ENCODE measurements around the gene DNAAF5.
"Not testable (repeated sequence)": the region's sequence is repeated elsewhere in the genome, so short reads cannot be mapped to it uniquely, and the experiment has no call there.

DNAAF5 gene

DNA sequence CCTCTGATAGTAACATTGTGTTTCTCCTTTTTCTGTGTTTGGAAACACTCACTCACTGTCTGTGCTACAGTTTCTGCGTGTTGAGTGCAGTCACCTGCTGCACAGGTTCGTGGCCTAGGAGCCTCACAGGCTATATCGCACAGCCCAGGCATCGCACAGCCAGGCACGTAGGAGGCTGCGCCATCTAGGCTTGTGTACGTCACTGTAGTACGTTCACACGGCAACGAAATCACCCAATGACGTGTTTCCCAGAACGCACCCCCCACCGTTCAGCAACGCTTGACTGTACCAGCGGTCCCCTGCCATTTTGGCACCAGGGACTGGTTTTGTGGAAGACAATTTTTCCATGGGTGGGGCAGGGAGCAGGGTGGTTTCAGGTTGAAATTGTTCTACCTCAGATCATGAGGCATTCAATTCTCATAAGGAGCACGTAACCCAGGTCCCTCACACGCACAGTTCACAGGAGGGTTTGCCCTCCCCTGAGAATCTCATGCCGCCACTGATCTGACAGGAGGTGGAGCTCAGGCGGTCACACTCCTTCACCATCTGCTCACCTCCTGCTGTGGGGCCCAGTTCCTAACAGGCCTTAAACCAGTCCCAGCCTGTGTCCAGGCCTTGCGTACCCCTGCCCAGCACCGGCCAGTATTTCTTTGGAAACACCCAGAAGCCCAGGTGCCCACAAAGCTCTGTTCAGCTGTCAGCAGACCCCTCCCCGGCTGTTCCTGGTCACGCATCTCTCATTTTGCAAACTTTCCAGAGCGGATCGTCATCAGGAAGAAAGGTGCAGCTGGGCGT, 23.8 kb downstream of the DNAAF5 start:
- no peak overlapping the region for H3K27ac ChIP-seq
- TF ChIP-seq, protein P1, sequence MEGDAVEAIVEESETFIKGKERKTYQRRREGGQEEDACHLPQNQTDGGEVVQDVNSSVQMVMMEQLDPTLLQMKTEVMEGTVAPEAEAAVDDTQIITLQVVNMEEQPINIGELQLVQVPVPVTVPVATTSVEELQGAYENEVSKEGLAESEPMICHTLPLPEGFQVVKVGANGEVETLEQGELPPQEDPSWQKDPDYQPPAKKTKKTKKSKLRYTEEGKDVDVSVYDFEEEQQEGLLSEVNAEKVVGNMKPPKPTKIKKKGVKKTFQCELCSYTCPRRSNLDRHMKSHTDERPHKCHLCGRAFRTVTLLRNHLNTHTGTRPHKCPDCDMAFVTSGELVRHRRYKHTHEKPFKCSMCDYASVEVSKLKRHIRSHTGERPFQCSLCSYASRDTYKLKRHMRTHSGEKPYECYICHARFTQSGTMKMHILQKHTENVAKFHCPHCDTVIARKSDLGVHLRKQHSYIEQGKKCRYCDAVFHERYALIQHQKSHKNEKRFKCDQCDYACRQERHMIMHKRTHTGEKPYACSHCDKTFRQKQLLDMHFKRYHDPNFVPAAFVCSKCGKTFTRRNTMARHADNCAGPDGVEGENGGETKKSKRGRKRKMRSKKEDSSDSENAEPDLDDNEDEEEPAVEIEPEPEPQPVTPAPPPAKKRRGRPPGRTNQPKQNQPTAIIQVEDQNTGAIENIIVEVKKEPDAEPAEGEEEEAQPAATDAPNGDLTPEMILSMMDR (IDR thresholded peaks at IDR 0.05), result no peak
- TF ChIP-seq ZFX (IDR thresholded peaks at IDR 0.05; ENCODE audit: borderline replicate concordance), result no peak

DNA sequence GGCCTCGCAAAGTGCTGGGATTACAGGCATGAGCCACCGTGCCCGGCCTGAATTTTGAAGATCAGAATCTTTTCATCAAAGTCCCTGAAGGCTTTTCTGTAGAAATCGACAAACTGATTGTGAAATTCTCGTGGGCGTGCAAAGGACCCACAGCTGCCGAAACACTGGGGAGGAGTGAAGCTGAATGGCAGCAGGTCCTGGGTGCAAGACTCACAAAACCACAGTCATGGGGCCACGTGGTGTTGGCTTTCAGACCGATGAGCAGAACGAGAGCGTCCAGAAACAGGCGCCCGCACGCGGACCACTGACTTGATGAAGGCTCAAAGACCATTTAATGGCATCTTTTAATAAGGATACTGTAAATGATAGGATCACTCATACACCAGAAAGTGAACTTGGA, 25.3 kb downstream of the DNAAF5 start:
- TF ChIP-seq, protein P1 (IDR thresholded peaks at IDR 0.05), result no peak
- no peak for TF ChIP-seq ZFX (IDR thresholded peaks at IDR 0.05; ENCODE audit: borderline replicate concordance)
- H3K27ac ChIP-seq, result no peak overlapping the region

DNA sequence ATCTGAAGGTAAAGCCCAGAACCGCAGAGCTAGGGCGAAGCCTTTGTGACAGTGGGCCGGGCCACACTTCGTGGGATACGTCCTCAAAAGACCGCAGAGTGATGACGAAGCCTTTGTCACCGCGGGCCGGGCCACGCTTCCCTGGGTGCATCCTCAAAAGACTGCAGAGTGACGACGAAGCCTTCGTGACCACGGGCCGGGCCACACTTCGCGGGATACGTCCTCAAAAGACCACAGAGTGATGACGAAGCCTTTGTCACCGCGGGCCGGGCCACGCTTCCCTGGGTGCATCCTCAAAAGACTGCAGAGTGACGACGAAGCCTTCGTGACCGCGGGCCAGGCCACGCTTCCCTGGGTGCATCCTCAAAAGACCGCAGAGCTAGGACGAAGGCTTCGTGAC, 25.8 kb downstream of the DNAAF5 start:
- not testable (repeated sequence) for H3K27ac ChIP-seq

DNA sequence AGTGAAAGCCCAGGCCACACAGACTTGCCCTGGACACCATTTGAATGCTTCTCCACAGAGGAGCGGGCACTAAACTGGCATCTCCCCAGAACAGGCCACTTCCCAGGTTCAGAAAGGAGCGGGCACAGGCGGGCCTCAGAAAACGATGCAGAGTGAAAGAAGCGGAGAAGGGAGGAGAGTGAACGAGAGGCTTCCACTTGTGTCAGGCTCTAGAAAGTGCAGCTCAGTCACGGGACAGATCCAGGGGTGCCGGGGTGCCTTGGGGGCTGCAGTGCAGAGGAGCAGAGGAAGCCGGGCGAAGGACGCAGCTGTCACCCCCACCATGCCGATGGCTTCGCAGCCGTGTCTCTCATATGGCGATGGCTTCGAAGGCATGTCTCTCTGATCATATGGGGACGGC, 26.7 kb downstream of the DNAAF5 start:
- TF ChIP-seq, protein P1 (IDR thresholded peaks at IDR 0.05), result no peak
- no peak for TF ChIP-seq ZFX (IDR thresholded peaks at IDR 0.05; ENCODE audit: borderline replicate concordance)

DNA sequence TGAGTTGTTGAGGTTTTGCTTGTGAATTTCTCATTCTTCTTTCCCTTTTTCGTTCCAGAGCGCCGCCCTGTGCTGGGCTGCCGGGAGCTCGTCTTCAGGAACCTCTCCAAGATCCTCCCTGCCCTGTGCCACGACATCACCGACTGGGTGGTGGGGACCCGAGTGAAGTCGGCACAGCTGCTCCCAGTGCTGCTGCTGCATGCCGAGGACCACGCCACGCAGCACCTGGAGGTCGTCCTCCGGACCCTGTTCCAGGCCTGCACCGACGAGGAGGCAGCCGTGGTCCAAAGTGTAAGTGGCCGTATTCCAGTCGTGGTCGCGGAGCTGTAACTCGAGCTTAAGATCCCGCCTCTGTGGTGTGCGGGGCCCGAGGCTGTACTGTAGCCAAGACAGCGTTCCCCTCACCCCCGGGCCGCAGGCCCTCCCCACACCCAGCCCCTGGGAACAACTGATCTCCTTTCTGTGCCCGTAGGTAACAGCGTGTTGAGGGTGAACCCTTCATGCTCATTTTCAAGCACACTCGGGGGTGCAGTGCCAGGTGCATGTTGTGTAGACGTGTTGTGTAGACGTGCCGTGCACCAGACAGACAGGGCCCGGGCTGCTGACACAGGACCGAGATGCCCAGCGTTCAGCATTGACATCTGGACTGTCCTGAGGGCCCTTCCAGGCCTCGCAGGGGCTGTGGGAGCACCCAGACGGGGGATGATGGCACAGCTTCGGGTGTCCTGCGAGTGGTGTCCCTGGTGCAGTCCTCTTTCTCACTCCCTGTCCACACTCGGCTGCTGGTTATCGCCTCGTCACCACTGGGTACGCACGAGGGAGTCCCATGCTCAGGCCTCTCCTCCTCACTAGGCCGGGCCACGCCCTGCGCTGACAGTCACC, 28.3 kb downstream of the DNAAF5 start:
- TF ChIP-seq ZFX (IDR thresholded peaks at IDR 0.05; ENCODE audit: borderline replicate concordance), result no peak
- TF ChIP-seq, protein P1 (IDR thresholded peaks at IDR 0.05), result no peak

More for the DNA sequence above, 26.7 kb downstream of the DNAAF5 start:
- H3K27ac ChIP-seq, result no peak overlapping the region

DNA sequence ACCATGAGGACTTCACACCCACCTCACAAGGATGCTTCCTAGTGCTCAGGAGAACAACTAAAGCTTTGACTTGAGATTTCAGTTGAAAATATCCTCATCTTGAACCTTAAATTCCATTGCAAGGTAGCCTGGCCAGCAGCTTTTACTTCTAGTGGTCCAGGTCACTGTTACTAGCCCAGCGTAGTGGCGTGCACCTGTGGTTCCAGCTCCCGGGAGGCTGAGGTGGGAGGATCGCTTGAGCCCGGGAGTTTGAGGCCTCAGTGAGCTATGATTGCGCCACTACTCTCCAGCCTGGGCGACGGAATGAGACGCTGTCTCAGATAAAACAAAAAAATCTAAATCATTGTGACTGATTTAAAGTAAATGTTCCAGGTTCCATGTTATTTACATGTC, 28.9 kb downstream of the DNAAF5 start:
- H3K27ac ChIP-seq, result no peak overlapping the region
- no peak for TF ChIP-seq ZFX (IDR thresholded peaks at IDR 0.05; ENCODE audit: borderline replicate concordance)
- TF ChIP-seq, protein P1 (IDR thresholded peaks at IDR 0.05), result no peak

More for the DNA sequence above, 28.3 kb downstream of the DNAAF5 start:
- no peak overlapping the region for H3K27ac ChIP-seq

DNA sequence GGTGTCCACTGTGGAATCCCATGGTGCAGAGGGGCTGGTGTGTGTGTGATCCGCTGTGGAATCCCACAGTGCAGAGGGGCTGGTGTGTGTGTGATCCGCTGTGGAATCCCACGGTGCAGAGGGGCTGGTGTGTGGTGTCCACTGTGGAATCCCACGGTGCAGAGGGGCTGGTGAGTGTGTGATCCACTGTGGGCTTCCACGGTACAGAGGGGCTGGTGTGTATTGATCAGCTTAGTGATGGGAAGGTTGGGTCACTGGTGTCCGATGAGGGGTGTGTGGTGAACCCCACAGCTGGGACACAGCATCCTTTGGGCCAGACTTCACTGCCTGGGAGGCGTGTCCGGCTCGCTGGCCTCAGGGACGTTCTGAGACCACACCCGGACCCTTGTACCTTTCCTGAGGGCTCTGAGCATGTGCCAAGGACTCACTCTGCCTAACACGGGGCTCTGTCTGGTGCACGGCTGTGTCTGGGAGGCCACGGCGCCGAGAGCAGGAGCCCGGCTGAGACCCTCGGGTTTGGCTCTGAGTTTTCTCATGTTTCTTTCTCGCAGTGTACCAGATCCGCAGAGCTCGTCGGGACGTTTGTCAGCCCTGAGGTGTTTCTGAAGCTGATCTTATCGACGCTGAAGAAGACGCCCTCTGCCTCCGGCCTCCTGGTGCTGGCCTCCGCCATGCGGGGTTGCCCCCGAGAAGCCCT, 29.9 kb downstream of the DNAAF5 start:
- TF ChIP-seq, protein P1 (IDR thresholded peaks at IDR 0.05), result no peak
- no peak for TF ChIP-seq ZFX (IDR thresholded peaks at IDR 0.05; ENCODE audit: borderline replicate concordance)

More for the DNA sequence above, 29.9 kb downstream of the DNAAF5 start:
- H3K27ac ChIP-seq, result no peak overlapping the region
